HEK293T (cell line): Measurements from ENCODE around the gene MED22.
"Not testable (repeated sequence)": the region's sequence is repeated elsewhere in the genome, so short reads cannot be mapped to it uniquely, and the experiment has no call there.

Source experiments
- CTCF ChIA-PET: fragments of 350-600 bp; formaldehyde crosslinking; extraction: SDS; loops from one replicate; lab custom pipeline; 2021; ENCODE audit warnings: antibody characterized with exemption, inconsistent platforms; lab: Yijun Ruan, JAX
- POLR2A ChIA-PET: fragments of 350-600 bp; formaldehyde crosslinking; extraction: SDS; loops from one replicate; lab custom pipeline; 2020; ENCODE audit warnings: antibody characterized with exemption, inconsistent platforms; lab: Yijun Ruan, JAX
- DNase-seq: peaks from one replicate; pipeline ENCODE4 v3.0.0; 2012; ENCODE audit warnings: mixed read lengths; ENCODE audit errors: extremely low spot score
- ARNT ChIP-seq: fragments of 450-650 bp; IDR thresholded peaks from 2 replicates; pipeline ENCODE4 v1.6.1; 2017; ENCODE audit warnings: mild to moderate bottlenecking
- BHLHE40 ChIP-seq: fragments of 450-650 bp; IDR thresholded peaks from 2 replicates; pipeline ENCODE4 v1.6.1; 2016; ENCODE audit warnings: mild to moderate bottlenecking, moderate library complexity, borderline replicate concordance
- CTBP1 ChIP-seq: fragments of 450-650 bp; IDR thresholded peaks from 2 replicates; pipeline ENCODE4 v1.6.1; 2016; ENCODE audit warnings: borderline replicate concordance
- ELF4 ChIP-seq: fragments of 450-650 bp; IDR thresholded peaks from 2 replicates; pipeline ENCODE4 v1.6.1; 2017; ENCODE audit warnings: antibody characterized with exemption
- FOXA1 ChIP-seq: fragments of 450-650 bp; IDR thresholded peaks from 2 replicates; pipeline ENCODE4 v1.6.1; 2016; ENCODE audit warnings: mild to moderate bottlenecking
- FOXK2 ChIP-seq: fragments of 450-650 bp; IDR thresholded peaks from 2 replicates; pipeline ENCODE4 v1.6.1; 2016; ENCODE audit warnings: mild to moderate bottlenecking
- FOXM1 ChIP-seq: fragments of 450-650 bp; IDR thresholded peaks from 2 replicates; pipeline ENCODE4 v1.6.1; 2017; ENCODE audit warnings: mild to moderate bottlenecking, borderline replicate concordance
- HDGF ChIP-seq: fragments of 450-650 bp; IDR thresholded peaks from 2 replicates; pipeline ENCODE4 v1.6.1; 2017; ENCODE audit warnings: antibody characterized with exemption, borderline replicate concordance
- L3MBTL2 ChIP-seq: fragments of 450-650 bp; conservative IDR thresholded peaks from 2 replicates; pipeline ENCODE4 v1.6.1; 2016; ENCODE audit warnings: mild to moderate bottlenecking
- LEF1 ChIP-seq: fragments of 450-650 bp; IDR thresholded peaks from 2 replicates; pipeline ENCODE4 v1.6.1; 2017; ENCODE audit warnings: mild to moderate bottlenecking, borderline replicate concordance
- NFRKB ChIP-seq: fragments of 450-650 bp; IDR thresholded peaks from 2 replicates; pipeline ENCODE4 v1.6.1; 2016; ENCODE audit warnings: mild to moderate bottlenecking, moderate library complexity
- SP1 ChIP-seq: fragments of 450-650 bp; IDR thresholded peaks from 2 replicates; pipeline ENCODE4 v1.6.1; 2017
- SUZ12 ChIP-seq: fragments of 450-650 bp; IDR thresholded peaks from 2 replicates; pipeline ENCODE4 v1.6.1; 2016; ENCODE audit warnings: mild to moderate bottlenecking
- TARDBP ChIP-seq: fragments of 450-650 bp; IDR thresholded peaks from 2 replicates; pipeline ENCODE4 v1.6.1; 2016
- ZNF384 ChIP-seq: fragments of 450-650 bp; IDR thresholded peaks from 2 replicates; pipeline ENCODE4 v1.6.1; 2016
- TF ChIP-seq, protein P1 (sequence below): fragments of 450-650 bp; IDR thresholded peaks from 2 replicates; pipeline ENCODE4 v1.6.1; 2016

The MED22 gene

DNA sequence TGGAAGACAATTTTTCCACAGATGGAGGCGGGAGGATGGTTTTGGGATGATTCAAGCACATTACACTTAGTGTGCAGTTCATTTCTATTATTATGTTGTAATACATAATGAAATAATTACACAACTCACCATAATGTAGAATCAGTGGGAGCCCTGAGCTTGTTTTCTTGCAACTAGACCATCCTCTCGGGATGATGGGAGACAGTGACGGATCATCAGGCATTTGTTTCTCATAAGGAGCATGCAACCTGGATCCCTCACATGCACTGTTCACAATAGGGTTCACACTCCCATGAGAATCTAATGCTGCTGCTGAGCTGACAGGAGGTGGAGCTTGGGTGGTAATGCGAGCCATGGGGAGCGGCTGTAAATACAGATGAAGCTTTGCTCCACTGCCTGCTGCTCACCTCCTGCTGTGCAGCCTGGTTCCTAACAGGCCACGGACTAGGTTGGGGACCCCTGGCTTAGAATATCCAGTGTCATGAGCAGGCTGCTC lies 29.8 kb upstream of the MED22 start:
- TF ChIP-seq NFRKB (no peak), ELF4 (no peak), L3MBTL2 (no peak)
- POLR2A ChIA-PET = interaction anchor here (0.7 to 3.1 kb wide), 5 partner anchors 9 to 32 kb away, joined by 3 to 13 read pairs (median 4); partner anchors contain the start of genes MED22 and RPL7A
- DNase-seq = no peak
- CTCF ChIA-PET = interaction anchor here (0.5 to 0.6 kb wide), 2 partner anchors 48 to 79 kb away, joined by 3 to 4 read pairs; no protein-coding TSS in a partner anchor

DNA sequence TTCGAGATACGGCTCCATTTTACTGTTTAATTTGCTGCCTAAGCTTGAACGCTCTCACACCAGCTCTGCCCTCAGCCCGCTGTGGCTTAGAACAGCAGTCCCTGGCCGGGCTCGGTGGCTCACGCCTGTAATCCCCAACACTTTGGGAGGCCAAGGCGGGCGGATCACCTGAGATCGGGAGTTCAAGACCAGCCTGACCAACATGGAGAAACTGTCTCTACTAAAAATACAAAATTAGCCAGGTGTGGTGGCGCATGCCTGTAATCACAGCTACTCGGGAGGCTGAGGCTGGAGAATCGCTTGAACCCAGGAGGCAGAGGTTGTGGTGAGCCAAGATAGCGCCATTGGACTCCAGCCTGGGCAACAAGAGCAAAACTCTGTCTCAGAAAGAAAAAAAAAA lies 29.3 kb upstream of the MED22 start:
- ChIA-PET CTCF (interaction anchor here (0.5 to 0.6 kb wide), 2 partner anchors 48 to 80 kb away, joined by 3 to 4 read pairs; no protein-coding TSS in a partner anchor), POLR2A (interaction anchor here (1.0 to 3.1 kb wide), 5 partner anchors 12 to 31 kb away, joined by 3 to 13 read pairs (median 4); partner anchors contain the start of genes MED22 and RPL7A)
- DNase-seq = not testable (repeated sequence)

DNA sequence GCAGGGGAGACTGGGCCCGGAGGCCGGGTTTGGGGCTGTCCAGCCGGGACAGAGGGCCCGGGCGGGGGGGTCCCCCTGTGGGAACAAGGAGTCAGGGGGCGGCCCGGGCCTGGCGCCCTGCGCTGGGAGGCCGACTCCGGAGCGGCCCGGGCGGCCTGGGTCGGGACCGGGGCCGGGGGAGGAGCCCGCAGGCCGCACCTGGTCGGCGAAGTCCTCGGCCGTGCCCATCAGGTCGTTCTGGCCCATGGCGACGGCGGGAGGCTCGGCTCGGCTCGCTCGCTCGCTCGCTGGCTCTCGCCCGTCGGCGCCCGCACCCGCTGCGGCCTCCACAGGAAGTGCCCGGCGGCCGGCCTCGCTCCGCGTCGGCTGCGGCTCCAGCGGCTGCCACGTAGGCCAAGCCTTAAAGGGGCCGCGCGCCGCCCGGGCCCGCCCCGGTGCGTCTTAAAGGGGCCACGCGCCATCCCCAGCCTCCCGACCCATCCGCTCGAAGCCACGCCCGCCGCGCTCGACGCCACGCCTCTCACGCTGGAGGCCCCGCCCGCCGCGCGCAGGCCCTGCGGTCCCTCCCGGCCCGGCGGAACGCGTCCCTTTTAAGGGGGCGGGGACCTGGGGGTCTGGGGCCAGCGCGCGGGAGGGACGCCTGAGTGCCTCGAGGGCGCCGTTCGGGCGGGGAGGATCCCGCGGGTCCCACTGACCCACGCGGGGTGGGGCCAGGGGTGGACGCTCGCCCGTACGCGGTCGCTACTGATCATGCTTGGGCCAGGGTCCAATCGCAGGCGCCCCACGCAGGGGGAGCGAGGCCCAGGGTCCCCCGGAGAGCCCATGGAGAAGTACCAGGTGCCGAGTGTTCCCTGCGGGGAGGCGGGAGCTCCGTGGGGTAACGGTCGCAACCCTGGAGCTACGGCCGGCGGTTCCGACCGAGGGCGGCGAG lies 28.1 kb upstream of the MED22 start, which contains the start of the genes STKLD1 and SURF4:
STKLD1 (plus strand) TSS at position 643 of the 931 bp plus-strand sequence; CDS start at position 751, 108 bp downstream.
SURF4 (minus strand) TSS at position 337 of the 931 bp plus-strand sequence; CDS start at position 246, 91 bp downstream.
- ChIA-PET CTCF (interaction anchor here (0.7 kb wide), 1 partner anchor 214 kb away, joined by 4 read pairs; no protein-coding TSS in a partner anchor), POLR2A (interaction anchor here (0.9 to 3.1 kb wide), 10 partner anchors 11 to 102 kb away, joined by 3 to 15 read pairs (median 6); partner anchors contain the start of genes CACFD1, MED22, RPL7A and SLC2A6)

DNA sequence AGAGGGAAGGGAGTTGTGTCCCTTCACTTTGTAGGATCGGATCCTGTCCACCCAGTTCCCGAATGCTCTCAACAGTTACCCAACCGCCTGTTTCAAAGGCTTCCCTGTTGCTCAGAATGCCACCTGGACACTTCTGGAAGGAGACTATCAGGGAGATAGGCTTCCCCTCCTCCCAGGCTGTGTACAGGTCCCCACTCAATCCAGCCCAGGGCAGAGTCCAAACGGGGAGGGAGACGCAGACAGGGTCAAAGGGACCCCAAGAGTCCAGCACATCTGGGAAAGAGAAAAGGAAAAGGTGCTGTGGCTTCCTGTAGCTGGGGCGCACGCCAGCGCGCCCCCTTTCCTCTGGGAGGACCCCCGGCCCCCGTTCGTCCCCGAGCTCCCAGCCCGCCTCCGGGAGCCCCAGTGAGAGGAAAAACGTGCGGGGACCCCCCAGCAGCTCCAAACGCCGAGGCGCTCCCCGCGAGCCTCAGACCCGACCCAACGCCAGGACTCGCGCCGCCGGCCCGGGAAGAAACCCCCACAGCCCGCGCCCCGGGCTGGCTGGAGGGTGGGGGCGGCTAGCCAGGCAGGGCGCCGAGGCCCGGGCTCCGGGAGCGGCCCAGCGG lies 27.3 kb upstream of the MED22 start:
- TF ChIP-seq SP1 (no peak), ELF4 (no peak), SUZ12 (no peak), NFRKB (no peak), FOXM1 (no peak), CTBP1 (no peak), L3MBTL2 (no peak), ZNF384 (no peak), HDGF (no peak), FOXK2 (no peak)
- ChIA-PET POLR2A (interaction anchor here (0.6 to 1.3 kb wide), 8 partner anchors 11 to 103 kb away, joined by 3 to 15 read pairs (median 5); partner anchors contain the start of genes CACFD1, MED22, RPL7A and SLC2A6), CTCF (interaction anchor here (0.5 kb wide), 1 partner anchor 214 kb away, joined by 4 read pairs; no protein-coding TSS in a partner anchor)
- peak; percentile 35 for DNase-seq

More for the DNA sequence above, 28.1 kb upstream of the MED22 start, which contains the start of the genes STKLD1 and SURF4:
- peak; percentile 99 for DNase-seq
- TF ChIP-seq SP1 = peak; percentile 63; the same call in 1 of the 2 replicates
- peak; percentile 93 for TF ChIP-seq L3MBTL2
- no peak for TF ChIP-seq ZNF384
- peak; percentile 89 for TF ChIP-seq FOXM1

DNA sequence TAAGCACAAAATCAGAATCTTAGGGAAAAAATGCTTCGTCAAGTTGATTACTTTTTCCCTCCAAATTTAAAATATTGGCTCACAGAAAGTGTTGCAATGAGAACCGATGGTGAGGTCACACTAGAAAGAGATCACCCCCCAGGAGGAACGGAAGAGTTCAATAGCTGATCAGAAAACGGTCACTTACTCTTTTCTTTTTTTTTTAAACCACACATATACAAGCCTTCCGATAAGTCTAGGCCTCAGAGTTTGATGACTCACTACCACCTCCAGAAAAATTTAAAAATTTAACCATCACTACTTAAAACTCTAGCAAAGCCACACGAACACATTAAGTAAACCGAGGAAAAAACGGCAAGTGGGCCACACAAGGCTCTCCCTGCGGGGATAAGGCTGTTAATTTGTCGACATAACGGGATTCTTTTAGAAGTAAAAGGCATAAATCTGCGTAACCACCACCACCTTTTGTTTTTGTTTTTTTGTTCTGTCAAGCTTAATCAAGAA lies 26.7 kb upstream of the MED22 start:
- no peak for TF ChIP-seq ARNT
- TF ChIP-seq ELF4 = no peak
- no peak for TF ChIP-seq L3MBTL2
- TF ChIP-seq ZNF384 = no peak
- no peak for TF ChIP-seq TARDBP
- no peak for TF ChIP-seq SUZ12
- no peak for TF ChIP-seq LEF1
- TF ChIP-seq FOXK2 = no peak
- no peak for TF ChIP-seq SP1
- TF ChIP-seq BHLHE40 = no peak
- no peak for TF ChIP-seq HDGF
- no peak for TF ChIP-seq NFRKB
- no peak for TF ChIP-seq FOXA1
- no peak for TF ChIP-seq FOXM1
- TF ChIP-seq, protein P1, sequence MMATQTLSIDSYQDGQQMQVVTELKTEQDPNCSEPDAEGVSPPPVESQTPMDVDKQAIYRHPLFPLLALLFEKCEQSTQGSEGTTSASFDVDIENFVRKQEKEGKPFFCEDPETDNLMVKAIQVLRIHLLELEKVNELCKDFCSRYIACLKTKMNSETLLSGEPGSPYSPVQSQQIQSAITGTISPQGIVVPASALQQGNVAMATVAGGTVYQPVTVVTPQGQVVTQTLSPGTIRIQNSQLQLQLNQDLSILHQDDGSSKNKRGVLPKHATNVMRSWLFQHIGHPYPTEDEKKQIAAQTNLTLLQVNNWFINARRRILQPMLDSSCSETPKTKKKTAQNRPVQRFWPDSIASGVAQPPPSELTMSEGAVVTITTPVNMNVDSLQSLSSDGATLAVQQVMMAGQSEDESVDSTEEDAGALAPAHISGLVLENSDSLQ = no peak
- TF ChIP-seq CTBP1 = no peak
- CTCF ChIA-PET = interaction anchor here (0.5 kb wide), 1 partner anchor 214 kb away, joined by 4 read pairs; no protein-coding TSS in a partner anchor
- POLR2A ChIA-PET = interaction anchor here (0.6 to 1.4 kb wide), 10 partner anchors 11 to 104 kb away, joined by 3 to 15 read pairs (median 5); partner anchors contain the start of genes CACFD1, MED22, RPL7A and SLC2A6
- DNase-seq = no peak

DNA sequence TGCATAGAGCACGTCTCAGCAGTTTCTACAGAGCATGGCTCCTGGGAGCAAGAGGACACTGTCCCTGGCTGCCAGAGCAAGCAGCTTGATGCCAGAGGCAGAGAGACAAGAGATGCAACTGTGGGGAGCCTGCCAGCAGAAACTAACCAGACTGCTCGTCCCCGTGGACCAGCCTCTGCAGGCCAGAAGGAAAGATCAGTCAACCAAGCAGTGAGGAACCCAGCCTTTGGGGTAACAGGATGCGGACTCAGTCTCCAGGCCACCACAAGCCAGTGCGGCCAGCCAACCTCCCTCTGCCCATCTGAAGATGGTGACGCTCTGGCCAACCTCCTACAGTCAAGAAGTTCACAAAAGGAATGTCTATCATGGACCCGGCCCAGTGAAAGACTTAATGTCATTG lies 24.2 kb upstream of the MED22 start:
- POLR2A ChIA-PET = interaction anchor here (1.1 to 1.6 kb wide), 3 partner anchors 16 to 254 kb away, joined by 3 to 6 read pairs (median 4); partner anchors contain the start of genes MED22, RPL7A and SURF1
- CTCF ChIA-PET = interaction anchor here (1.0 kb wide), 1 partner anchor 21 kb away, joined by 3 read pairs; no protein-coding TSS in a partner anchor
- no peak for DNase-seq
- TF ChIP-seq SUZ12 (no peak), NFRKB (no peak), SP1 (no peak)

DNA sequence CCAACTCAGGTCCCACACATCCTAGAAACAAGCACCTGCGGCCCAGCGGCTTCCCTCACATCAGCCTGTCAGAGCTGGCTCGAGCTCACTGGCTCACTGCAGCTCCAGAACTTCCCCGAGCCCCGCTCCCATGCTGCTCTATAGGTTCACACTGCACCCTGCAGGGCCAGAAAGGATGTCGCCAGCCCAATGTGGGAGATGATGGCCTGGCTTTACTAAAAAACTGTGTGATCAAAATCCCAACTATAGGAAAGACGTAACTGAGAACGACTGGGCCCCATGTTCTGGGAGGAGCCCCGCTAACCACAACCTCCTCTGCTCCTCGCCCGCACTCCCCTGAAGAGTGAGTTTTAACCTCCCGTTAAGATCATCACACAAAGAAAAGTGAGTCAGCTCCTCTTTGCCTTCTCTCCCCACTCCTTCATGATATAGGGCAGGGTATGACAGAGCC lies 23.4 kb upstream of the MED22 start:
- ChIA-PET POLR2A (interaction anchor here (1.1 to 1.7 kb wide), 3 partner anchors 15 to 253 kb away, joined by 3 to 6 read pairs (median 4); partner anchors contain the start of genes MED22, RPL7A and SURF1), CTCF (no interaction called here)
- no peak for TF ChIP-seq FOXK2
- no peak for TF ChIP-seq CTBP1
- TF ChIP-seq ELF4 = no peak
- no peak for TF ChIP-seq BHLHE40
- no peak for TF ChIP-seq FOXM1
- TF ChIP-seq TARDBP = no peak
- TF ChIP-seq HDGF = no peak
- no peak for TF ChIP-seq ZNF384
- TF ChIP-seq SP1 = no peak
- no peak for TF ChIP-seq LEF1
- TF ChIP-seq, protein P1 = no peak
- TF ChIP-seq ARNT = no peak
- TF ChIP-seq NFRKB = no peak
- TF ChIP-seq SUZ12 = no peak
- TF ChIP-seq FOXA1 = no peak
- no peak for TF ChIP-seq L3MBTL2
- no peak for DNase-seq
